SK-N-SH treated with all-trans-retinoic acid at 6 μM for 48 hours (cell line): ENCODE data around the gene MALSU1.
A peak's percentile ranks its signal among the peaks of the same experiment; 100 is the strongest.

Experiments
- ARNTL ChIP-seq: fragments of 450-650 bp; formaldehyde crosslinking; IDR thresholded peaks from 2 replicates; pipeline ENCODE4 v1.5.0; 2020; ENCODE audit warnings: low read depth, mild to moderate bottlenecking, moderate library complexity, borderline replicate concordance
- BACH2 ChIP-seq: fragments of 250-450 bp; sonication (Bioruptor Pico); IDR thresholded peaks from 2 replicates; pipeline ENCODE4 v1.9.0; 2021; ENCODE audit warnings: mild to moderate bottlenecking, borderline replicate concordance
- CREB5 ChIP-seq: fragments of 250-450 bp; sonication (Bioruptor Pico); IDR thresholded peaks from 2 replicates; pipeline ENCODE4 v1.5.1; 2020; ENCODE audit warnings: low read depth, mild to moderate bottlenecking, moderate library complexity
- ESRRG ChIP-seq: fragments of 250-450 bp; sonication (Bioruptor Pico); IDR thresholded peaks from 2 replicates; pipeline ENCODE4 v1.6.1; 2021; ENCODE audit warnings: mild to moderate bottlenecking
- GLIS3 ChIP-seq: fragments of 250-450 bp; sonication (Bioruptor Pico); IDR thresholded peaks from 2 replicates; pipeline ENCODE4 v1.5.0; 2020; ENCODE audit warnings: mild to moderate bottlenecking, moderate library complexity
- ISL1 ChIP-seq: fragments of 250-450 bp; sonication (Bioruptor Pico); IDR thresholded peaks from 2 replicates; pipeline ENCODE4 v2.1.2; 2022; ENCODE audit warnings: mild to moderate bottlenecking, moderate library complexity
- PATZ1 ChIP-seq: fragments of 250-450 bp; sonication (Bioruptor Pico); IDR thresholded peaks from 2 replicates; pipeline ENCODE4 v1.8.0; 2020; ENCODE audit warnings: mild to moderate bottlenecking, moderate library complexity, borderline replicate concordance
- RARB ChIP-seq: fragments of 250-450 bp; sonication (Bioruptor Pico); IDR thresholded peaks from 2 replicates; pipeline ENCODE4 v1.8.0; 2021; ENCODE audit warnings: mild to moderate bottlenecking, moderate library complexity
- SNAI2 ChIP-seq: fragments of 250-450 bp; sonication (Bioruptor Pico); IDR thresholded peaks from 2 replicates; pipeline ENCODE4 v1.5.0; 2020; ENCODE audit warnings: mild to moderate bottlenecking, moderate library complexity
- ZFP3 ChIP-seq: fragments of 250-450 bp; sonication (Bioruptor Pico); IDR thresholded peaks from 2 replicates; pipeline ENCODE4 v1.5.0; 2020; ENCODE audit warnings: mild to moderate bottlenecking, moderate library complexity
- ZFP30 ChIP-seq: fragments of 450-650 bp; formaldehyde crosslinking; IDR thresholded peaks from 2 replicates; pipeline ENCODE4 v1.5.0; 2022; ENCODE audit warnings: mild to moderate bottlenecking, moderate library complexity
- TF ChIP-seq, protein P1 (sequence below): fragments of 250-450 bp; sonication (Bioruptor Pico); IDR thresholded peaks from 2 replicates; pipeline ENCODE4 v1.8.0; 2021; ENCODE audit warnings: low read depth, mild to moderate bottlenecking, moderate library complexity, borderline replicate concordance

DNA sequence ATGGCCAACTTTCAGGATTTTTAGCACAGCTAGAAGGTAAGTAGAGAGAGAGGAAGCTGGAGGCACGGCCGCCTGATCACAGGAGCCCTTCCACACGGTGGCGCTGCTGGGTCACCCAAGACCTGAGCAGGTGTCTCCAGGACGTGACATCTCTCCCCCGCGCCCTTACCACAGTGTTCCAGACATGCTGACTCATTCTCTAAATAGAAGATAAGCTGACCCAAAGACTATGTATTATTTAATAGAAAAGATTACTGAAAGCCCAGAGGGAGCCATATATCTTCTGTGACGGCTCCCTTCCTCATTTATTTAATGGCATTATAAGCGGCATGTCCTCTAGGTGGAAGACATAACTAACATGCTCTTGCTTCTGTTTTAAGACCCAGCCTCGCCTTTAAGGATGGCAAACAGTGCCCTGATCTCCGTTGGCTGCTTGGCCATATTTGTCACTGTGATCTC lies 26.0 kb upstream of the MALSU1 start:
- TF ChIP-seq CREB5 (CRISPR knock-in tag): peak; percentile 76; the same call in 1 of the 2 replicates
- no peak for TF ChIP-seq ZFP30 (CRISPR knock-in tag)
- TF ChIP-seq ARNTL (CRISPR knock-in tag): no peak
- TF ChIP-seq BACH2 (CRISPR knock-in tag): peak; percentile 15; the same call in 1 of the 2 replicates
- peak; percentile 75; the same call in 1 of the 2 replicates for TF ChIP-seq ZFP3
- peak; percentile 67; the same call in 1 of the 2 replicates for TF ChIP-seq PATZ1
- peak; percentile 97 for TF ChIP-seq ISL1
- TF ChIP-seq, protein P1, sequence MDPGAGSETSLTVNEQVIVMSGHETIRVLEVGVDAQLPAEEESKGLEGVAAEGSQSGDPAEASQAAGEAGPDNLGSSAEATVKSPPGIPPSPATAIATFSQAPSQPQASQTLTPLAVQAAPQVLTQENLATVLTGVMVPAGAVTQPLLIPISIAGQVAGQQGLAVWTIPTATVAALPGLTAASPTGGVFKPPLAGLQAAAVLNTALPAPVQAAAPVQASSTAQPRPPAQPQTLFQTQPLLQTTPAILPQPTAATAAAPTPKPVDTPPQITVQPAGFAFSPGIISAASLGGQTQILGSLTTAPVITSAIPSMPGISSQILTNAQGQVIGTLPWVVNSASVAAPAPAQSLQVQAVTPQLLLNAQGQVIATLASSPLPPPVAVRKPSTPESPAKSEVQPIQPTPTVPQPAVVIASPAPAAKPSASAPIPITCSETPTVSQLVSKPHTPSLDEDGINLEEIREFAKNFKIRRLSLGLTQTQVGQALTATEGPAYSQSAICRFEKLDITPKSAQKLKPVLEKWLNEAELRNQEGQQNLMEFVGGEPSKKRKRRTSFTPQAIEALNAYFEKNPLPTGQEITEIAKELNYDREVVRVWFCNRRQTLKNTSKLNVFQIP: no peak
- TF ChIP-seq GLIS3 (CRISPR knock-in tag): peak; percentile 82; the same call in 1 of the 2 replicates
- TF ChIP-seq ESRRG (CRISPR knock-in tag): no peak
- TF ChIP-seq SNAI2: peak; percentile 98; the same call in 1 of the 2 replicates
- TF ChIP-seq RARB (CRISPR knock-in tag): no peak
